HL-60 (cell line): ENCODE results near the gene TMEM174.

Source experiments
- DNase-seq, 2 experiments: peaks; one replicate each; pipeline ENCODE4 v3.0.0-alpha.2; 2010 to 2020; ENCODE audit warnings: low read depth in 1 of 2, low spot score in 1 of 2
- H3K27ac ChIP-seq: fragments of 250-450 bp; sonication (Bioruptor Pico); replicated peaks from 2 replicates; pipeline ENCODE4 v1.5.1; 2020; ENCODE audit warnings: mild to moderate bottlenecking, moderate library complexity
- H3K27me3 ChIP-seq: fragments of 250-450 bp; sonication (Bioruptor Pico); 2 replicates; pipeline ENCODE4 v1.5.1; 2021; ENCODE audit warnings: mild to moderate bottlenecking, moderate library complexity; ENCODE audit not compliant: insufficient read depth, poor library complexity, severe bottlenecking
- H3K4me3 ChIP-seq: replicated peaks from 2 replicates; pipeline ENCODE4 v1.5.1; 2011; ENCODE audit warnings: mild to moderate bottlenecking, control low read depth, low read length; ENCODE audit not compliant: insufficient read depth
- GABPA ChIP-seq: IDR thresholded peaks from 2 replicates; pipeline ENCODE4 v1.6.1; 2012; ENCODE audit warnings: low read depth
- POLR2AphosphoS5 ChIP-seq: IDR thresholded peaks from 2 replicates; pipeline ENCODE4 v1.6.1; 2012; ENCODE audit warnings: low read depth
- SPI1 ChIP-seq: IDR thresholded peaks from 2 replicates; pipeline ENCODE4 v1.6.1; 2012; ENCODE audit warnings: low read depth, mild to moderate bottlenecking, borderline replicate concordance
- TF ChIP-seq, protein P1 (sequence below): IDR thresholded peaks from one replicate; pipeline ENCODE4 v1.5.1; 2011; ENCODE audit warnings: low read length, control low read depth, inconsistent platforms; ENCODE audit not compliant: insufficient read depth
- TF ChIP-seq, protein P2 (sequence below): IDR thresholded peaks from 2 replicates; pipeline ENCODE4 v1.6.1; 2012; ENCODE audit warnings: low read depth; ENCODE audit not compliant: insufficient replicate concordance

The TMEM174 gene

GRCh38 chr5:73170522-73170921 lies 2.5 kb upstream of the TMEM174 start:
- Histone ChIP-seq H3K27ac (no peak overlapping the region), H3K4me3 (no peak overlapping the region), H3K27me3 (no peaks in the 10 kb centered on the region)
- peak in 1 of 2 experiments; percentile 9 for DNase-seq
- TF ChIP-seq, protein P1, sequence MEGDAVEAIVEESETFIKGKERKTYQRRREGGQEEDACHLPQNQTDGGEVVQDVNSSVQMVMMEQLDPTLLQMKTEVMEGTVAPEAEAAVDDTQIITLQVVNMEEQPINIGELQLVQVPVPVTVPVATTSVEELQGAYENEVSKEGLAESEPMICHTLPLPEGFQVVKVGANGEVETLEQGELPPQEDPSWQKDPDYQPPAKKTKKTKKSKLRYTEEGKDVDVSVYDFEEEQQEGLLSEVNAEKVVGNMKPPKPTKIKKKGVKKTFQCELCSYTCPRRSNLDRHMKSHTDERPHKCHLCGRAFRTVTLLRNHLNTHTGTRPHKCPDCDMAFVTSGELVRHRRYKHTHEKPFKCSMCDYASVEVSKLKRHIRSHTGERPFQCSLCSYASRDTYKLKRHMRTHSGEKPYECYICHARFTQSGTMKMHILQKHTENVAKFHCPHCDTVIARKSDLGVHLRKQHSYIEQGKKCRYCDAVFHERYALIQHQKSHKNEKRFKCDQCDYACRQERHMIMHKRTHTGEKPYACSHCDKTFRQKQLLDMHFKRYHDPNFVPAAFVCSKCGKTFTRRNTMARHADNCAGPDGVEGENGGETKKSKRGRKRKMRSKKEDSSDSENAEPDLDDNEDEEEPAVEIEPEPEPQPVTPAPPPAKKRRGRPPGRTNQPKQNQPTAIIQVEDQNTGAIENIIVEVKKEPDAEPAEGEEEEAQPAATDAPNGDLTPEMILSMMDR, result peak; percentile 5
- TF ChIP-seq SPI1, result no peak

DNA sequence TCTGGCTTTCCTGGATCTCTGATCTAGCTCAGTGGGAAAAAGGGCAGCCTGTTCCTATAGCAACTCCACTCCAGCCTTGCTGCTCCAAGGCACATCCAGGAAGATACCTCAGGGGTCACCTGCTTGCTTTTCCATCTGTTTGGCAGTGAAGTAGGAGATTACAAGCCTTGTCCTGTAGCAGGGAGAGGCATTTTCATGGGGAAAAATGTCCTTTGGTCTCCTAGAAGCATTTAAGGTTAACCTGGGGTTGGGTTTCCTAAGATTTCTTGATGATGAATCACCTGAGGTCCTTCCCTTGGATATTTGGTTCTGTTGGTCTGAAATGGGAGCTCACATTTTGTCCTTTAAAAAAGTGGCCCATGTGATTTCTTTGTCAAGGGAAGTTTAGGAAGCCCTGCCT lies 1.5 kb upstream of the TMEM174 start:
- TF ChIP-seq, protein P2, sequence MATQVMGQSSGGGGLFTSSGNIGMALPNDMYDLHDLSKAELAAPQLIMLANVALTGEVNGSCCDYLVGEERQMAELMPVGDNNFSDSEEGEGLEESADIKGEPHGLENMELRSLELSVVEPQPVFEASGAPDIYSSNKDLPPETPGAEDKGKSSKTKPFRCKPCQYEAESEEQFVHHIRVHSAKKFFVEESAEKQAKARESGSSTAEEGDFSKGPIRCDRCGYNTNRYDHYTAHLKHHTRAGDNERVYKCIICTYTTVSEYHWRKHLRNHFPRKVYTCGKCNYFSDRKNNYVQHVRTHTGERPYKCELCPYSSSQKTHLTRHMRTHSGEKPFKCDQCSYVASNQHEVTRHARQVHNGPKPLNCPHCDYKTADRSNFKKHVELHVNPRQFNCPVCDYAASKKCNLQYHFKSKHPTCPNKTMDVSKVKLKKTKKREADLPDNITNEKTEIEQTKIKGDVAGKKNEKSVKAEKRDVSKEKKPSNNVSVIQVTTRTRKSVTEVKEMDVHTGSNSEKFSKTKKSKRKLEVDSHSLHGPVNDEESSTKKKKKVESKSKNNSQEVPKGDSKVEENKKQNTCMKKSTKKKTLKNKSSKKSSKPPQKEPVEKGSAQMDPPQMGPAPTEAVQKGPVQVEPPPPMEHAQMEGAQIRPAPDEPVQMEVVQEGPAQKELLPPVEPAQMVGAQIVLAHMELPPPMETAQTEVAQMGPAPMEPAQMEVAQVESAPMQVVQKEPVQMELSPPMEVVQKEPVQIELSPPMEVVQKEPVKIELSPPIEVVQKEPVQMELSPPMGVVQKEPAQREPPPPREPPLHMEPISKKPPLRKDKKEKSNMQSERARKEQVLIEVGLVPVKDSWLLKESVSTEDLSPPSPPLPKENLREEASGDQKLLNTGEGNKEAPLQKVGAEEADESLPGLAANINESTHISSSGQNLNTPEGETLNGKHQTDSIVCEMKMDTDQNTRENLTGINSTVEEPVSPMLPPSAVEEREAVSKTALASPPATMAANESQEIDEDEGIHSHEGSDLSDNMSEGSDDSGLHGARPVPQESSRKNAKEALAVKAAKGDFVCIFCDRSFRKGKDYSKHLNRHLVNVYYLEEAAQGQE, result no peak
- no peak for TF ChIP-seq GABPA
- no peaks in the 10 kb centered on the region for H3K27me3 ChIP-seq
- H3K4me3 ChIP-seq, result no peak overlapping the region
- H3K27ac ChIP-seq, result no peak overlapping the region
- no peak for DNase-seq

DNA sequence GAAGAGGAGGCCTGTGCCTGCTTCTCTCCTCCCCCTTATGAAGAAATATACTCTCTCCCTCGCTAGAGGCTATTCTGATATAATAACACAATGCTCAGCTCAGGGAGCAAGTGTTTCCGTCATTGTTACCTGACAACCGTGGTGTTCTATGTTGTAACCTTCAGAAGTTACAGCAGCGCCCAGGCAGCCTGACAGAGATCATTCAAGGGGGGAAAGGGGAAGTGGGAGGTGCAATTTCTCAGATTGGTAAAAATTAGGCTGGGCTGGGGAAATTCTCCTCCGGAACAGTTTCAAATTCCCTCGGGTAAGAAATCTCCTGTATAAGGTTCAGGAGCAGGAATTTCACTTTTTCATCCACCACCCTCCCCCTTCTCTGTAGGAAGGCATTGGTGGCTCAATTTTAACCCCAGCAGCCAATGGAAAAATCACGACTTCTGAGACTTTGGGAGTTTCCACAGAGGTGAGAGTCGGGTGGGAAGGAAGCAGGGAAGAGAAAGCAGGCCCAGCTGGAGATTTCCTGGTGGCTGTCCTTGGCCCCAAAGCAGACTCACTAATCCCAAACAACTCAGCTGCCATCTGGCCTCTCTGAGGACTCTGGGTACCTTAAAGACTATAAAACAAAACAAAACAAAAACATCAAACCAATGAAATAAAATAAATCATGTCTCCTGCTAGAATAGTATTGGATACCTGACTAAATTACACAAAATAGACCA lies 1.3 kb downstream of the TMEM174 start:
- H3K27me3 ChIP-seq, result no peaks in the 10 kb centered on the region
- DNase-seq, result peak in 1 of 2 experiments; percentile 35

DNA sequence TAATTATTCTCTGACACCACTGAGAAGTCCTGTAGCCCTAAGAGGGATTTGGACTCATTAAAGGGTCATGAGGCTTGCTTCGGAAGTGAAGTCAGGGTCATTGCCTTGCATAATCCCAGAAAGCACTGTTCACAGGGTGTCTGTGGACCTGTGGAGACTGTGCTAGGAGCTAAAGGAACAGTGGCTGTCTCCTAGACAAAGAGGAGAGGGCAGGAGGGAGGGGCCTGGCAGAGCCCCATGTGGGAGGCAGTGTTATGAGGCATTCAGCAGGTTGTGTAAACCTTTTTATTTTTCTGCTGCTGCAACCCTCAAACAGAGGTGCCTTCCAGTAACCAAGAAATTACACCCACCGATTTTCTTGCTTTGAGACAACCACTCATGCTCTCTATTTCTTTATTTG lies 3.3 kb downstream of the TMEM174 start:
- Histone ChIP-seq H3K27ac (no peak overlapping the region), H3K27me3 (no peaks in the 10 kb centered on the region), H3K4me3 (no peak overlapping the region)
- no peak for DNase-seq
- TF ChIP-seq, protein P2, result no peak
- TF ChIP-seq SPI1 (no peak), GABPA (no peak), POLR2AphosphoS5 (no peak)
- TF ChIP-seq, protein P1, result no peak

More for the DNA sequence above, 1.3 kb downstream of the TMEM174 start:
- H3K4me3 ChIP-seq, result no peak overlapping the region
- TF ChIP-seq SPI1, result peak; percentile 80
- TF ChIP-seq, protein P1, result no peak
- TF ChIP-seq, protein P2, result no peak
- TF ChIP-seq GABPA, result no peak
- no peak for TF ChIP-seq POLR2AphosphoS5
- H3K27ac ChIP-seq, result no peak overlapping the region
